ENCODE results near the gene FGFRL1.

DNA sequence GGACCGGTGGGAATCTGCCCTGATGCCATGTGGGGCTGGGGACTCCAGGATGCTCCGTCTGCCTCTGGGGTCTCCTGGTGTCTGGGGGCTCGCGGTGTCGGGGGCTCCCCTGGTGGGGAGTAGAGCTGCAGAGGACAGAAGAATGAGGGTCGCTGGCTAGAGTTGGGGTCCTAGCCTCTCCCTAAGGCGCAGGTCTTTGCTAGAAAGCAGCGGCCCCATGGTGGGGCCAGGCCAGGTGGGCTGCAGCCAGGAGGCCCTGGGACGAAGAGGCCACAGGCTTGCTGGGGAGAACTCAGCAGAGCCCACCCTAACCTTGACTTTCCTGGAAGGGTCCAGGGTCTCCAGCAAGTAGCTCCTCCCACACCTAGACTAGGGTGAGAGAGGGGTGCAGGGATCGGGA lies 21.4 kb downstream of the FGFRL1 start:
- TF ChIP-seq, protein P1, sequence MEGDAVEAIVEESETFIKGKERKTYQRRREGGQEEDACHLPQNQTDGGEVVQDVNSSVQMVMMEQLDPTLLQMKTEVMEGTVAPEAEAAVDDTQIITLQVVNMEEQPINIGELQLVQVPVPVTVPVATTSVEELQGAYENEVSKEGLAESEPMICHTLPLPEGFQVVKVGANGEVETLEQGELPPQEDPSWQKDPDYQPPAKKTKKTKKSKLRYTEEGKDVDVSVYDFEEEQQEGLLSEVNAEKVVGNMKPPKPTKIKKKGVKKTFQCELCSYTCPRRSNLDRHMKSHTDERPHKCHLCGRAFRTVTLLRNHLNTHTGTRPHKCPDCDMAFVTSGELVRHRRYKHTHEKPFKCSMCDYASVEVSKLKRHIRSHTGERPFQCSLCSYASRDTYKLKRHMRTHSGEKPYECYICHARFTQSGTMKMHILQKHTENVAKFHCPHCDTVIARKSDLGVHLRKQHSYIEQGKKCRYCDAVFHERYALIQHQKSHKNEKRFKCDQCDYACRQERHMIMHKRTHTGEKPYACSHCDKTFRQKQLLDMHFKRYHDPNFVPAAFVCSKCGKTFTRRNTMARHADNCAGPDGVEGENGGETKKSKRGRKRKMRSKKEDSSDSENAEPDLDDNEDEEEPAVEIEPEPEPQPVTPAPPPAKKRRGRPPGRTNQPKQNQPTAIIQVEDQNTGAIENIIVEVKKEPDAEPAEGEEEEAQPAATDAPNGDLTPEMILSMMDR (IDR thresholded peaks at IDR 0.05; ENCODE audit: borderline replicate concordance, extremely low read depth, low read length, poor library complexity, severe bottlenecking) = no peak
- TF ChIP-seq EZH2 (IDR thresholded peaks at IDR 0.05; ENCODE audit: borderline replicate concordance, low read depth, low read length, severe bottlenecking) = no peak

Measured in DND-41 (cell line).